Suprapubic skin (tissue), 4 donors: ENCODE measurements around the gene MCAM. TPM values are rescaled to one million over a fixed set of nuclear protein-coding genes. Genes with fewer than 3 reads are reported as not detected.

Source experiments
- DNase-seq, 2 donors: peaks; one replicate each; pipeline ENCODE4 v3.0.0-alpha.2; 2019; ENCODE audit warnings: low spot score in 2 of 2
- H3K27ac ChIP-seq: fragments of 200-600 bp; sonication (generic); one replicate; pipeline ENCODE4 v1.5.1; 2019
- H3K27me3 ChIP-seq: fragments of 200-600 bp; sonication (generic); one replicate; pipeline ENCODE4 v1.5.1; 2019
- H3K36me3 ChIP-seq: fragments of 200-600 bp; sonication (generic); one replicate; pipeline ENCODE4 v1.5.1; 2019
- H3K4me1 ChIP-seq: fragments of 200-600 bp; sonication (generic); one replicate; pipeline ENCODE4 v1.5.1; 2019
- H3K4me3 ChIP-seq: fragments of 200-600 bp; sonication (generic); one replicate; pipeline ENCODE4 v1.5.1; 2019; ENCODE audit warnings: mild to moderate bottlenecking
- H3K9me3 ChIP-seq: fragments of 200-600 bp; sonication (generic); one replicate; pipeline ENCODE4 v1.5.1; 2019
- EP300 ChIP-seq: sonication (generic); formaldehyde crosslinking; IDR thresholded peaks from one replicate; pipeline ENCODE4 v1.6.1; 2017; ENCODE audit warnings: antibody characterized with exemption
- POLR2A ChIP-seq, 2 donors: fragments of 450-650 bp; IDR thresholded peaks; one replicate each; pipeline ENCODE4 v1.6.1; 2017; ENCODE audit warnings: antibody characterized with exemption in 2 of 2, mild to moderate bottlenecking in 2 of 2, moderate library complexity in 2 of 2
- POLR2AphosphoS5 ChIP-seq, 3 donors: sonication (generic); formaldehyde crosslinking; IDR thresholded peaks; one replicate each; pipeline ENCODE4 v1.6.1; 2017; ENCODE audit warnings: antibody characterized with exemption in 3 of 3
- WGBS: methylation state at CpG from one replicate; pipeline ENCODE4 v1.1.5; 2018; 5-methylcytosine and 5-hydroxymethylcytosine counted together
- total RNA-seq, 4 donors: library from RNA; depleted of rRNA; stranded (reverse); fragments of >200 nt; gene quantifications; one replicate each; pipeline ENCODE4 v1.1.0, GENCODE V29; 2016
- TF ChIP-seq, protein P1 (sequence below), 2 donors: fragments of 200-600 bp in 1 of 2; fragments of 450-650 bp in 1 of 2; sonication (generic) in 1 of 2; IDR thresholded peaks; one replicate each; pipeline ENCODE4 v1.5.1; 2016 to 2019; ENCODE audit warnings: antibody characterized with exemption in 2 of 2, mild to moderate bottlenecking in 1 of 2, moderate library complexity in 1 of 2

Gene MCAM
- total RNA-seq, 4 donors from 2014 or later: 104 to 163 (median 124) TPM

GRCh38 chr11:119319700-119320239, 2.8 kb upstream of the MCAM start:
- peaks cover 68% of the 10 kb centered on the region for H3K4me1 ChIP-seq
- WGBS: 61% methylated on average over 11 of the region's 11 CpGs
- peak overlapping the region; percentile 13 for H3K4me3 ChIP-seq
- peak in 1 of 2 donors; percentile 34 for DNase-seq
- H3K27me3 ChIP-seq: peaks cover 34% of the 10 kb centered on the region
- no peaks in the 10 kb centered on the region for H3K36me3 ChIP-seq
- TF ChIP-seq EP300 (no peak), POLR2A (IDR thresholded peaks at IDR 0.05) (no peak), POLR2AphosphoS5 (IDR thresholded peaks at IDR 0.05) (no peak)
- TF ChIP-seq, protein P1, sequence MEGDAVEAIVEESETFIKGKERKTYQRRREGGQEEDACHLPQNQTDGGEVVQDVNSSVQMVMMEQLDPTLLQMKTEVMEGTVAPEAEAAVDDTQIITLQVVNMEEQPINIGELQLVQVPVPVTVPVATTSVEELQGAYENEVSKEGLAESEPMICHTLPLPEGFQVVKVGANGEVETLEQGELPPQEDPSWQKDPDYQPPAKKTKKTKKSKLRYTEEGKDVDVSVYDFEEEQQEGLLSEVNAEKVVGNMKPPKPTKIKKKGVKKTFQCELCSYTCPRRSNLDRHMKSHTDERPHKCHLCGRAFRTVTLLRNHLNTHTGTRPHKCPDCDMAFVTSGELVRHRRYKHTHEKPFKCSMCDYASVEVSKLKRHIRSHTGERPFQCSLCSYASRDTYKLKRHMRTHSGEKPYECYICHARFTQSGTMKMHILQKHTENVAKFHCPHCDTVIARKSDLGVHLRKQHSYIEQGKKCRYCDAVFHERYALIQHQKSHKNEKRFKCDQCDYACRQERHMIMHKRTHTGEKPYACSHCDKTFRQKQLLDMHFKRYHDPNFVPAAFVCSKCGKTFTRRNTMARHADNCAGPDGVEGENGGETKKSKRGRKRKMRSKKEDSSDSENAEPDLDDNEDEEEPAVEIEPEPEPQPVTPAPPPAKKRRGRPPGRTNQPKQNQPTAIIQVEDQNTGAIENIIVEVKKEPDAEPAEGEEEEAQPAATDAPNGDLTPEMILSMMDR (IDR thresholded peaks at IDR 0.05): no peak
- peak overlapping the region; percentile 82 for H3K27ac ChIP-seq
- H3K9me3 ChIP-seq: no peaks in the 10 kb centered on the region

GRCh38 chr11:119319136-119319699, 2.3 kb upstream of the MCAM start:
- Histone ChIP-seq H3K36me3 (no peaks in the 10 kb centered on the region), H3K27me3 (peaks cover 37% of the 10 kb centered on the region), H3K27ac (peak overlapping the region; percentile 82), H3K4me1 (peaks cover 69% of the 10 kb centered on the region), H3K9me3 (no peaks in the 10 kb centered on the region), H3K4me3 (peak overlapping the region; percentile 13)
- TF ChIP-seq POLR2AphosphoS5 (IDR thresholded peaks at IDR 0.05) (no peak), POLR2A (IDR thresholded peaks at IDR 0.05) (no peak), EP300 (no peak)
- TF ChIP-seq, protein P1 (IDR thresholded peaks at IDR 0.05): no peak
- WGBS: 87% methylated on average over 8 of the region's 8 CpGs
- DNase-seq: peak in 1 of 2 donors; percentile 58

DNA sequence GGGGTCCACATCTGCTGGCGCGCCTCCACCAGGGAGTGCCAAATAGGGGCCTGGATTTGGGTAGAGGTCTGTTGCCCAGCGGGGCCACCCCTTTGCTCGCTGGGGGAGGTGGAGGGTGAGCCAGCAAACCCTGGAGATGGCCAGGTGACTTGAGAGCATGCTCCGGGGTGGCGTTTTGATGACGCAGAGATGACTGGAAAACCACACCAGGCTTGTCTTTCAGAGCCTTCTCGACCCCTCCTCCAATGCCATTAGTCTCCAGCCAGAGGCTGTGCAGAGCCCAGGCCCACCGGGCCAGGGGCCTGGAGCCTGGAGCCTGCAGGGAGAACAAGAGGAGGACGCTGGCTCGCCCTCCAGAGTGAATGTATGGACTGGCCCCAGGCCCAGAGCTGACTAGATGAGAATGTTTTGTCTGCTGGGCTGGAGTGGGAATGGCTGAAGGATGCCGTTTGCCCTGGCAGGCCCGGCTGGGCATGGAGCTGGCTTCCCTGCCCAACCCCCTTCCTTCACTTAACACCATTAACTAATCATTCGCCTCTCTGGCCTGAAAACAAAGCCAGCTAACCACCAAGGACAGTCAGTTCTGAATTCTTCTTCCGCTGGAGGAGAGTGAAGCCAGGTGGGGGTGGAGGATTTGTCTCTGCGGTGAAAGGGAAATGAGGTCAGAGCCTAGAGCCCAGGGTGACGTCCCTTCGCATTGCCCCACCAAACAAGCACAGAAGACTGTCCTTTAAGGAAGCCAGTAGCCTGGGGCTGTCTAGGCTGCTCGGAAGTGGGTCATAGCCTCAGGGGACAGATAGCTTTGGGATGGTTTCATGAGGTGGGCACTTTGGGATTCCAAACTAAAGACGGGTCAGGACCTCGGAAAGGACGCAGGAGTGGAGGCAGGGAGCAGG, 1.6 kb upstream of the MCAM start:
- peaks cover 69% of the 10 kb centered on the region for H3K4me1 ChIP-seq
- peak overlapping the region; percentile 82 for H3K27ac ChIP-seq
- peak overlapping the region; percentile 53 for H3K4me3 ChIP-seq
- 66% methylated on average over 18 of the region's 22 CpGs for WGBS
- peak; percentile 63 to 67 for DNase-seq
- no peaks in the 10 kb centered on the region for H3K9me3 ChIP-seq
- TF ChIP-seq EP300: no peak
- TF ChIP-seq POLR2AphosphoS5 (IDR thresholded peaks at IDR 0.05): no peak
- TF ChIP-seq POLR2A (IDR thresholded peaks at IDR 0.05): no peak
- TF ChIP-seq, protein P1 (IDR thresholded peaks at IDR 0.05): no peak
- peaks cover 37% of the 10 kb centered on the region for H3K27me3 ChIP-seq
- H3K36me3 ChIP-seq: no peaks in the 10 kb centered on the region

- H3K27ac ChIP-seq: peak overlapping the region; percentile 82
- peak in 1 of 2 donors; percentile 31 for DNase-seq
- TF ChIP-seq, protein P1 (IDR thresholded peaks at IDR 0.05): no peak
- TF ChIP-seq POLR2AphosphoS5 (IDR thresholded peaks at IDR 0.05) (no peak), EP300 (no peak), POLR2A (IDR thresholded peaks at IDR 0.05) (no peak)
- no peaks in the 10 kb centered on the region for H3K9me3 ChIP-seq
- H3K27me3 ChIP-seq: peaks cover 37% of the 10 kb centered on the region
- H3K4me1 ChIP-seq: peaks cover 69% of the 10 kb centered on the region
- H3K36me3 ChIP-seq: no peaks in the 10 kb centered on the region
- peak overlapping the region; percentile 53 for H3K4me3 ChIP-seq
- 80% methylated on average over 6 of the region's 14 CpGs for WGBS
Measured at GRCh38 chr11:119317592-119318239, 786 bp upstream of the MCAM start.
